Spleen (tissue), 11 donors: ENCODE results near the gene PDE4D. TPM values are rescaled to one million over a fixed set of nuclear protein-coding genes. Genes with fewer than 3 reads are reported as not detected.

Experiments
- DNase-seq: peaks from one replicate; pipeline ENCODE4 v3.0.0-alpha.2; 2020
- H3K27ac ChIP-seq, 8 donors: fragments of 200-600 bp; sonication (generic) in 7 of 8; 1 replicate in 4 of 8; 2 replicates in 4 of 8; pipeline versions ENCODE4 v1.5.0 to v1.8.0; 2016 to 2021; ENCODE audit warnings: inconsistent platforms in 4 of 8, mild to moderate bottlenecking in 4 of 8, moderate library complexity in 1 of 8
- H3K27me3 ChIP-seq, 7 donors: fragments of 200-600 bp; sonication (generic) in 6 of 7; replicated peaks in 1 of 7; 1 replicate in 4 of 7; 2 replicates in 3 of 7; pipeline versions ENCODE4 v1.5.0 to v1.8.0; 2016 to 2021; ENCODE audit warnings: inconsistent platforms in 3 of 7, mild to moderate bottlenecking in 1 of 7
- H3K36me3 ChIP-seq, 6 donors: fragments of 200-600 bp; sonication (generic) in 5 of 6; 1 replicate in 4 of 6; 2 replicates in 2 of 6; pipeline versions ENCODE4 v1.5.0 to v1.8.0; 2016 to 2021; ENCODE audit warnings: inconsistent platforms in 2 of 6
- H3K4me1 ChIP-seq, 6 donors: fragments of 200-600 bp; sonication (generic) in 5 of 6; 1 replicate in 3 of 6; 2 replicates in 3 of 6; pipeline versions ENCODE4 v1.5.0 to v1.8.0; 2016 to 2021; ENCODE audit warnings: inconsistent platforms in 3 of 6
- H3K4me3 ChIP-seq, 8 donors: fragments of 200-600 bp; sonication (generic) in 7 of 8; 1 replicate in 4 of 8; 2 replicates in 4 of 8; pipeline versions ENCODE4 v1.5.0 to v1.8.0; 2016 to 2021; ENCODE audit warnings: inconsistent platforms in 4 of 8, mild to moderate bottlenecking in 4 of 8, moderate library complexity in 2 of 8
- H3K9me3 ChIP-seq, 8 donors: fragments of 200-600 bp; sonication (generic) in 7 of 8; 1 replicate in 4 of 8; 2 replicates in 4 of 8; pipeline versions ENCODE4 v1.5.0 to v1.8.0; 2016 to 2021; ENCODE audit warnings: inconsistent platforms in 4 of 8
- POLR2A ChIP-seq, 3 donors: fragments of 450-650 bp; IDR thresholded peaks; one replicate each; pipeline ENCODE4 v1.5.1; 2017; ENCODE audit warnings: antibody characterized with exemption in 3 of 3, mild to moderate bottlenecking in 1 of 3
- POLR2AphosphoS5 ChIP-seq, 3 donors: sonication (generic); formaldehyde crosslinking; IDR thresholded peaks; one replicate each; pipeline ENCODE4 v1.5.1; 2017; ENCODE audit warnings: antibody characterized with exemption in 3 of 3
- WGBS, 5 donors: extraction: QIAGEN DNeasy Blood & Tissue Kit in 3 of 5; methylation state at CpG; one replicate each; pipeline versions ENCODE4 v1.1.5 to v1.1.7; 2013 to 2018; 5-methylcytosine and 5-hydroxymethylcytosine counted together
- intact Hi-C: fragments of 100-400 bp; cut with DNase I; formaldehyde crosslinking; loops from one replicate; pipeline ENCODE4 v1.15.0; 2023; ENCODE audit warnings: low total_unique reads
- polyA plus RNA-seq, 3 donors: library from polyadenylated mRNA; stranded (reverse); fragments of 200-250 nt; gene quantifications; one replicate each; pipeline ENCODE4 v1.2.1, GENCODE V29; 2013
- total RNA-seq, 7 donors: library from RNA; depleted of rRNA in 3 of 7; stranded (reverse); fragments of >200 nt in 3 of 7; fragmentation: NEBNext Ultra II Directional in 4 of 7; extraction: Animal tissue kit (Norgen Biotek cat#: 25700) in 4 of 7; gene quantifications; one replicate each; pipeline versions ENCODE4 v1.1.0 to v1.2.1, GENCODE V29; 2016 to 2021
- TF ChIP-seq, protein P1 (sequence below), 11 experiments: fragments of 200-600 bp in 7 of 11; fragments of 450-650 bp in 4 of 11; sonication (generic) in 4 of 11; IDR thresholded peaks in 8 of 11; conservative IDR thresholded peaks in 3 of 11; 1 replicate in 7 of 11; 2 replicates in 4 of 11; pipeline versions ENCODE4 v1.4.0 to v1.8.0; 2016 to 2021; ENCODE audit warnings: antibody characterized with exemption in 11 of 11, inconsistent platforms in 4 of 11, mild to moderate bottlenecking in 1 of 11
- donor health status: healthy with polysubstance abuse.
- donor health status: DM: no; HTN: no; CAD: no; lungs with moderate emphysema.
- donor health status: DM: no; HTN: no; CAD: no.
- donor health status: Bipolar disorder and iron deficiency.
- donor health status: healthy.
- donor health status: DM: no; HTN: no; CAD: no.
- donor health status: DM: yes; HTN: yes; CAD: no.

PDE4D gene
- total and polyA plus RNA-seq, 10 donors, result 0.88 to 51.8 (median 18.2) TPM

DNA sequence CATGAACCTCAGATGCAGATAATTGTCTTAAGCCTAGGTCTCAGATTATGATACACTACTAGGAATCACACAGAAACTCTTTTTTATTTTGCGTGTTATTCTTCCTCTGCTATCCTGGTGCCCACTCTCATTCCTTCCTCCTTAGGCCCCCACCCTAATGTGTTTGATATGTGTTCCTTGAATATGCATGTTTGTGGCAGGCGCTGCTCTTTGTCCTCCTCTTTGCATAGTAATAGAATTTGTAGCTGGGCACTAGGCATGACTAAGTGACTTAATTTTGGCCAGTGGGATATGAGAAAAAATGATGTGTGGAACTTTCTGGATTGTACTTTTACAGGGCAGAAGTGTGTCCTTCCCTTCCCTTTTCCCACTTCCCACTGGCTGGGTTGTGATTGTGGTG lies 965.6 kb downstream of the PDE4D start:
- TF ChIP-seq, protein P1, sequence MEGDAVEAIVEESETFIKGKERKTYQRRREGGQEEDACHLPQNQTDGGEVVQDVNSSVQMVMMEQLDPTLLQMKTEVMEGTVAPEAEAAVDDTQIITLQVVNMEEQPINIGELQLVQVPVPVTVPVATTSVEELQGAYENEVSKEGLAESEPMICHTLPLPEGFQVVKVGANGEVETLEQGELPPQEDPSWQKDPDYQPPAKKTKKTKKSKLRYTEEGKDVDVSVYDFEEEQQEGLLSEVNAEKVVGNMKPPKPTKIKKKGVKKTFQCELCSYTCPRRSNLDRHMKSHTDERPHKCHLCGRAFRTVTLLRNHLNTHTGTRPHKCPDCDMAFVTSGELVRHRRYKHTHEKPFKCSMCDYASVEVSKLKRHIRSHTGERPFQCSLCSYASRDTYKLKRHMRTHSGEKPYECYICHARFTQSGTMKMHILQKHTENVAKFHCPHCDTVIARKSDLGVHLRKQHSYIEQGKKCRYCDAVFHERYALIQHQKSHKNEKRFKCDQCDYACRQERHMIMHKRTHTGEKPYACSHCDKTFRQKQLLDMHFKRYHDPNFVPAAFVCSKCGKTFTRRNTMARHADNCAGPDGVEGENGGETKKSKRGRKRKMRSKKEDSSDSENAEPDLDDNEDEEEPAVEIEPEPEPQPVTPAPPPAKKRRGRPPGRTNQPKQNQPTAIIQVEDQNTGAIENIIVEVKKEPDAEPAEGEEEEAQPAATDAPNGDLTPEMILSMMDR (IDR thresholded peaks at IDR 0.05 in 8 of 11, conservative IDR thresholded peaks at IDR 0.05 in 3 of 11), result no peak
- TF ChIP-seq POLR2AphosphoS5 (IDR thresholded peaks at IDR 0.05), result no peak
- no peak for TF ChIP-seq POLR2A (IDR thresholded peaks at IDR 0.05)
- Histone ChIP-seq H3K27me3 (no peaks in the 10 kb centered on the region), H3K27ac (no peak overlapping the region), H3K9me3 (no peaks in the 10 kb centered on the region), H3K4me1 (peaks cover 0 to 25% (median 11%) of the 10 kb centered on the region in 6 donors), H3K4me3 (no peak overlapping the region), H3K36me3 (no peaks in the 10 kb centered on the region)
- 89 to 99% (median 99%) methylated on average over 2 of the region's 2 CpGs for WGBS, 5 donors
- no peak for DNase-seq
- intact Hi-C loops, result no loop called here

- WGBS, 5 donors, result 63 to 82% (median 74%) methylated on average over 2 of the region's 2 CpGs
- Histone ChIP-seq H3K9me3 (no peaks in the 10 kb centered on the region), H3K4me1 (peaks cover 0 to 30% (median 13%) of the 10 kb centered on the region in 6 donors)
These were observed 966.3 kb downstream of the PDE4D start for GRCh38 chr5:58927181-58927580.

GRCh38 chr5:58926541-58926935 lies 967.0 kb downstream of the PDE4D start:
- Histone ChIP-seq H3K4me3 (no peak overlapping the region), H3K36me3 (no peaks in the 10 kb centered on the region), H3K27me3 (no peaks in the 10 kb centered on the region), H3K9me3 (no peaks in the 10 kb centered on the region), H3K27ac (no peak overlapping the region), H3K4me1 (peaks cover 0 to 30% (median 13%) of the 10 kb centered on the region in 6 donors)
- WGBS, 5 donors, result 26 to 41% (median 36%) methylated on average over 6 of the region's 6 CpGs
- intact Hi-C loops, result no loop called here
- no peak for DNase-seq
- TF ChIP-seq, protein P1 (IDR thresholded peaks at IDR 0.05 in 8 of 11, conservative IDR thresholded peaks at IDR 0.05 in 3 of 11), result no peak
- no peak for TF ChIP-seq POLR2A (IDR thresholded peaks at IDR 0.05)
- TF ChIP-seq POLR2AphosphoS5 (IDR thresholded peaks at IDR 0.05), result no peak

More at GRCh38 chr5:58927181-58927580, 966.3 kb downstream of the PDE4D start:
- no peak for TF ChIP-seq POLR2AphosphoS5 (IDR thresholded peaks at IDR 0.05)
- TF ChIP-seq POLR2A (IDR thresholded peaks at IDR 0.05), result no peak
- TF ChIP-seq, protein P1 (IDR thresholded peaks at IDR 0.05 in 8 of 11, conservative IDR thresholded peaks at IDR 0.05 in 3 of 11), result no peak
- Histone ChIP-seq H3K4me3 (no peak overlapping the region), H3K36me3 (no peaks in the 10 kb centered on the region), H3K27ac (no peak overlapping the region), H3K27me3 (no peaks in the 10 kb centered on the region)
- no peak for DNase-seq
- intact Hi-C loops, result no loop called here

DNA sequence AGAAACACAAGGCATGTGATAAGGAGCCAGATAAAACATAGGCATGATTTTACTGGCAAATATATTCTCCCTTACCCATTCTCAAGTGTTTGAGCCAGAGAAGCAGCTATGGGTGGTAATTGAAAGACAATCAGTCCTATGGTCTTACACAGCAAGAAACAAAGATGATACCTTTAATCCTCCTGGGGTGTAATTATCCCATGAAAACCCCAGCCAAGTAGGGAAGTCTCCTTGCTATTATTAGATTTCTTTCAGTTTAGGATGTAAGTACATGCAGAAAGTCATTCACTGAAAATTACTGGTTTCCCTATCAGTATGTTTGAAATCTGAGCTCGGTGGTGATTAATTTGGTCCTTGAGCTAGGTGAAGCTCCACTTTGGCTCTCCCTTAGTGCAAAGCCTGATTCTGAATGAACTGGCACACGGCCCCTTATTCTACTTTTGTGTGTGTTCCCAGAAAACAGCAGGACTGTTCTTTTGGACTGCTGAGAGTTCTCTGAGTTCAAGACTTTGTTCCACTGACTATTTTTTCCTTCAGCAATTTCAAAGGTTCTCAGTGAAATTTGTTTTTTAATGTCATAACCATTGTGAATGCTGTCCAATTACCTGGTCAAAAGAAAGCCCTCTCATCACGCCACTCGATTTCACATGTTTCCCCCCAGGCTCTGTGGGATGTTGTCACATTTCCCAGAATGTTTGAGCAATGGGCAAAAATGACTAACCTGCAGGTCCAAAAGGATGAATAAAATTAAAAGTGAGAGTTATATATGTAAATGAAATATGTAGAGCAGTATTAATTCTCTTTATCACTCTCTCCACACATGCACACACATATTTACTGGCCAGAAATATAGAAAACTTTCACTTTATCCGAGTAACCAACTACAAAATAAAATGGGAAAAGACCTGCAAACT lies 967.6 kb downstream of the PDE4D start:
- Histone ChIP-seq H3K27ac (no peak overlapping the region), H3K36me3 (no peaks in the 10 kb centered on the region), H3K4me3 (no peak overlapping the region), H3K4me1 (peaks cover 0 to 30% (median 13%) of the 10 kb centered on the region in 6 donors), H3K27me3 (no peaks in the 10 kb centered on the region), H3K9me3 (no peaks in the 10 kb centered on the region)
- no peak for DNase-seq
- intact Hi-C loops, result no loop called here
- TF ChIP-seq POLR2AphosphoS5 (IDR thresholded peaks at IDR 0.05) (no peak), POLR2A (IDR thresholded peaks at IDR 0.05) (no peak)
- TF ChIP-seq, protein P1 (IDR thresholded peaks at IDR 0.05 in 8 of 11, conservative IDR thresholded peaks at IDR 0.05 in 3 of 11), result no peak
- WGBS, 5 donors, result 54 to 75% (median 63%) methylated on average over 5 of the region's 5 CpGs
